CD4-positive, alpha-beta T cell (primary cell): ENCODE results near the gene APP. TPM values are rescaled to one million over a fixed set of nuclear protein-coding genes. Genes with fewer than 3 reads are reported as not detected.

Source experiments
- ATAC-seq: fragments of 200-7000 bp; cut with Tn5 transposase; one replicate; pipeline ENCODE4 v1.10.0; 2022; ENCODE audit warnings: mild to moderate bottlenecking; ENCODE audit not compliant: poor library complexity
- CTCF ChIA-PET: fragments of 350-600 bp; sonication (Branson Sonifier 250); formaldehyde crosslinking; loops from one replicate; lab custom pipeline; 2021; ENCODE audit warnings: antibody characterized with exemption, inconsistent platforms; lab: Charles Lee
- POLR2A ChIA-PET: fragments of 350-600 bp; sonication (Branson Sonifier 250); formaldehyde crosslinking; loops from one replicate; lab custom pipeline; 2021; ENCODE audit warnings: antibody characterized with exemption, inconsistent platforms; lab: Charles Lee
- DNase-seq, 14 experiments: peaks; one replicate each; pipeline ENCODE4 v3.0.0-alpha.2; 2013 to 2020; ENCODE audit warnings: mixed read lengths in 2 of 14
- H3K27ac ChIP-seq, 2 donors: one replicate each; pipeline versions ENCODE4 v1.5.1 to v1.7.0; 2013; ENCODE audit warnings: low read length in 2 of 2, low read depth in 1 of 2, mild to moderate bottlenecking in 1 of 2
- H3K27me3 ChIP-seq, 2 experiments: 1 replicate in 1 of 2; 2 replicates in 1 of 2; pipeline versions ENCODE4 v1.6.1 to v1.7.0; 2013; ENCODE audit warnings: low read length in 2 of 2, control low read depth in 1 of 2, mild to moderate bottlenecking in 1 of 2, moderate library complexity in 1 of 2; ENCODE audit not compliant: insufficient read depth in 2 of 2, control insufficient read depth in 1 of 2
- H3K36me3 ChIP-seq: one replicate; pipeline ENCODE4 v1.6.1; 2013; ENCODE audit warnings: low read length, control low read depth; ENCODE audit not compliant: insufficient read depth
- H3K4me1 ChIP-seq: one replicate; pipeline ENCODE4 v1.6.1; 2013; ENCODE audit warnings: low read length, control low read depth; ENCODE audit not compliant: insufficient read depth
- H3K4me3 ChIP-seq: one replicate; pipeline ENCODE4 v1.5.1; 2013; ENCODE audit warnings: mild to moderate bottlenecking, low read length, moderate library complexity
- H3K9me3 ChIP-seq, 2 experiments: 1 replicate in 1 of 2; 2 replicates in 1 of 2; pipeline versions ENCODE4 v1.6.1 to v1.7.0; 2013; ENCODE audit warnings: low read length in 2 of 2, mild to moderate bottlenecking in 2 of 2, control low read depth in 1 of 2, moderate library complexity in 1 of 2; ENCODE audit not compliant: control insufficient read depth in 1 of 2, insufficient read depth in 1 of 2
- H3K27ac Mint-ChIP-seq: one replicate; pipeline ENCODE4 v1.8.0; 2020; ENCODE audit warnings: mixed read lengths
- H3K27me3 Mint-ChIP-seq: one replicate; pipeline ENCODE4 v1.8.0; 2021; ENCODE audit warnings: mixed read lengths
- H3K36me3 Mint-ChIP-seq: one replicate; pipeline ENCODE4 v1.8.0; 2021; ENCODE audit warnings: low read depth, mixed read lengths
- H3K4me1 Mint-ChIP-seq: one replicate; pipeline ENCODE4 v1.8.0; 2021; ENCODE audit warnings: low read depth, mixed read lengths
- H3K4me3 Mint-ChIP-seq: one replicate; pipeline ENCODE4 v1.8.0; 2020; ENCODE audit warnings: mild to moderate bottlenecking, mixed read lengths
- H3K9me3 Mint-ChIP-seq: one replicate; pipeline ENCODE4 v1.8.0; 2020; ENCODE audit warnings: mixed read lengths
- intact Hi-C, 2 experiments: fragments of 100-400 bp; cut with DNase I in 1 of 2; cut with micrococcal nuclease in 1 of 2; formaldehyde crosslinking; loops; one replicate each; pipeline versions ENCODE4 v1.15.1 to v1.9.0; 2023 to 2025; cut with DNase I, micrococcal nuclease
- total RNA-seq, 174 experiments: library from RNA in 2 of 174; stranded (reverse) in 2 of 174; gene quantifications; one replicate each; pipeline ENCODE4 v1.2.3 and lab custom pipeline; 2021 to 2026
- TF ChIP-seq, protein P1 (sequence below): fragments of 200-600 bp; IDR thresholded peaks from one replicate; pipeline ENCODE4 v1.8.0; 2022; ENCODE audit warnings: antibody characterized with exemption, mild to moderate bottlenecking

APP gene
- total RNA-seq, 2 experiments from 2014 or later: 43.6 to 44.4 TPM

DNA sequence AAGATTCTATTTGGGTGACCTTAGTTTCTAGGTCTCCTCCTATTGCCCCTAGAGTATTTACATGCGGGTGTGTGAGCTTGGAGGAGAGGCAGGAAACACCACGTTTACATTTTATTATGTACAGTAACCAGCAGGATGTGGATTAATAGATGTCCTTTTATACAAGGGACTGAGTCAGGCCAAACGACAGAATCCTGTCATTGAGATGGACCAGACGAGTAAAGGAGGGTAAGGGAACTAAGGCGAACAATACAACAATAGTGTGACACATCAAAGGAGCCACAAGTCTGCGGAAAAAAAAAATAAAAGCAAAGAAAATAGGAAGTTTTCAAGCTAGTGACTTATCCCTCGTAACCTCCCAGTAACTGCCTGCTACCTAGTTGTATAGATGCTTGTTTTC lies 284.7 kb downstream of the APP start:
- Mint-ChIP-seq H3K27me3 (no peaks in the 10 kb centered on the region), H3K27ac (no peak overlapping the region), H3K4me3 (no peak overlapping the region), H3K9me3 (no peaks in the 10 kb centered on the region), H3K4me1 (no peaks in the 10 kb centered on the region), H3K36me3 (peaks cover 40% of the 10 kb centered on the region)
- H3K27ac ChIP-seq: no peak overlapping the region
- H3K4me1 ChIP-seq: no peaks in the 10 kb centered on the region
- TF ChIP-seq, protein P1, sequence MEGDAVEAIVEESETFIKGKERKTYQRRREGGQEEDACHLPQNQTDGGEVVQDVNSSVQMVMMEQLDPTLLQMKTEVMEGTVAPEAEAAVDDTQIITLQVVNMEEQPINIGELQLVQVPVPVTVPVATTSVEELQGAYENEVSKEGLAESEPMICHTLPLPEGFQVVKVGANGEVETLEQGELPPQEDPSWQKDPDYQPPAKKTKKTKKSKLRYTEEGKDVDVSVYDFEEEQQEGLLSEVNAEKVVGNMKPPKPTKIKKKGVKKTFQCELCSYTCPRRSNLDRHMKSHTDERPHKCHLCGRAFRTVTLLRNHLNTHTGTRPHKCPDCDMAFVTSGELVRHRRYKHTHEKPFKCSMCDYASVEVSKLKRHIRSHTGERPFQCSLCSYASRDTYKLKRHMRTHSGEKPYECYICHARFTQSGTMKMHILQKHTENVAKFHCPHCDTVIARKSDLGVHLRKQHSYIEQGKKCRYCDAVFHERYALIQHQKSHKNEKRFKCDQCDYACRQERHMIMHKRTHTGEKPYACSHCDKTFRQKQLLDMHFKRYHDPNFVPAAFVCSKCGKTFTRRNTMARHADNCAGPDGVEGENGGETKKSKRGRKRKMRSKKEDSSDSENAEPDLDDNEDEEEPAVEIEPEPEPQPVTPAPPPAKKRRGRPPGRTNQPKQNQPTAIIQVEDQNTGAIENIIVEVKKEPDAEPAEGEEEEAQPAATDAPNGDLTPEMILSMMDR: no peak
- no peak for DNase-seq
- peaks cover 5% of the 10 kb centered on the region for H3K36me3 ChIP-seq
- no peak for ATAC-seq
- no peak overlapping the region for H3K4me3 ChIP-seq
- intact Hi-C loops: no loop called here
- ChIA-PET CTCF (no interaction called here), POLR2A (no interaction called here)
- peaks cover 0 to 6% of the 10 kb centered on the region in 2 experiments for H3K9me3 ChIP-seq
- no peaks in the 10 kb centered on the region for H3K27me3 ChIP-seq

DNA sequence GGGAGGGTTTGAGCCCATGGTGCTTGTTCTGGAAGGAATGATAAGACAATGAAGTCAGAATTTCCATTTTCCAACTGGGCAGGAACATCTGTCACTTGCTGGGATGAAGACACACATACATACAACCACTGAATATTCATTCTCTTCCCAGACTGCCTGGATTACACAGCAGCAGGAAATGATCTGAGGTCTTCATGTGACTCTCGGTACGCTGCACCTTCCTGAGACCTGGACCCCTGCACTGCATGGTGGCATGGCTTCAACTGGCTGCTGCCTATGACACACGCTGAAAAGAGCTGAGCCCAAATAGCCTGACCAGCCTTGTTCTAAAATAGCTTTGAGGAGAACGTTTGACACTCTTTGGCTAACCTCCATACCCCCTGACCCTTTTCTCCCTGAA lies 285.2 kb downstream of the APP start:
- Mint-ChIP-seq H3K9me3 (no peaks in the 10 kb centered on the region), H3K4me1 (no peaks in the 10 kb centered on the region), H3K27ac (no peak overlapping the region), H3K4me3 (no peak overlapping the region), H3K27me3 (no peaks in the 10 kb centered on the region), H3K36me3 (peaks cover 36% of the 10 kb centered on the region)
- CTCF ChIA-PET: no interaction called here
- no peak for DNase-seq
- ATAC-seq: no peak
- POLR2A ChIA-PET: no interaction called here
- TF ChIP-seq, protein P1: no peak
- intact Hi-C loops: no loop called here
- peaks cover 0 to 6% of the 10 kb centered on the region in 2 experiments for H3K9me3 ChIP-seq
- H3K4me3 ChIP-seq: no peak overlapping the region
- peaks cover 5% of the 10 kb centered on the region for H3K36me3 ChIP-seq
- H3K27ac ChIP-seq: no peak overlapping the region
- H3K27me3 ChIP-seq: no peaks in the 10 kb centered on the region
- H3K4me1 ChIP-seq: no peaks in the 10 kb centered on the region

DNA sequence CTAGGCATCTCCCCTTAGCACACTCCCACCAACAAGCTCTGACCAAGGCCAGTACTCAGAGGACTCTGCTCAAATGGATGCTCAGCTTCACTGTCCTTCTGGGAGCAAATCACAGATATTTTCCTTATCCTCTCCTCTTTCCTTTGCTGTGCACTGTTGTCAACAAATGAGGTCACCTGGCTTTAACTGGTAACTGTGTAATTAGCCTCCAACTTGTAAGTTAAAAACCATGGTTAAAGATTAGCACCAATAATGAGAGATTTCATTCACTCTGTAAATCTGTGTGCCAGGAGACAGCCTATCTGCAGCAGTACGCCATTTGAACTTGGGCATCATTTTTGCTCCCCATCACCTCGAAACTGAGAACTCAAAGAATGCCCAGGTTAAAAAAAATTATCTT lies 286.3 kb downstream of the APP start:
- ChIA-PET POLR2A (no interaction called here), CTCF (interaction anchor here (1.2 kb wide), 1 partner anchor 11 kb away, joined by 3 read pairs; no protein-coding TSS in a partner anchor)
- Histone ChIP-seq H3K4me3 (no peak overlapping the region), H3K27ac (no peak overlapping the region), H3K27me3 (no peaks in the 10 kb centered on the region), H3K4me1 (no peaks in the 10 kb centered on the region), H3K9me3 (peaks cover 0 to 6% of the 10 kb centered on the region in 2 experiments), H3K36me3 (peaks cover 5% of the 10 kb centered on the region)
- no peak for ATAC-seq
- H3K27ac Mint-ChIP-seq: no peak overlapping the region
- H3K36me3 Mint-ChIP-seq: peaks cover 36% of the 10 kb centered on the region
- H3K4me1 Mint-ChIP-seq: no peaks in the 10 kb centered on the region
- DNase-seq: no peak
- intact Hi-C loops: loop anchor here in 1 of 2 experiments (5.0 kb wide), 2 partner anchors 288 to 833 kb away; partner anchors contain the start of gene APP
- H3K9me3 Mint-ChIP-seq: no peaks in the 10 kb centered on the region
- H3K4me3 Mint-ChIP-seq: no peak overlapping the region
- H3K27me3 Mint-ChIP-seq: no peaks in the 10 kb centered on the region
- TF ChIP-seq, protein P1: no peak
